Naive thymus-derived CD4-positive, alpha-beta T cell (primary cell): ENCODE data around the gene KCNE4. TPM values are rescaled to one million over a fixed set of nuclear protein-coding genes. Genes with fewer than 3 reads are reported as not detected.

Experiments
- ATAC-seq: fragments of 150-1000 bp; cut with Tn5 transposase; 2 replicates; pipeline ENCODE4 v1.10.0; 2021; ENCODE audit warnings: mild to moderate bottlenecking, moderate library complexity
- CTCF ChIA-PET: fragments of 350-600 bp; sonication (Branson Sonifier 250); formaldehyde crosslinking; loops from one replicate; lab custom pipeline; 2021; ENCODE audit warnings: antibody characterized with exemption; lab: Charles Lee
- POLR2A ChIA-PET: fragments of 350-600 bp; sonication (Branson Sonifier 250); formaldehyde crosslinking; loops from one replicate; lab custom pipeline; 2021; ENCODE audit warnings: antibody characterized with exemption, inconsistent platforms; lab: Charles Lee
- DNase-seq, 9 donors: peaks; one replicate each; pipeline versions ENCODE4 v3.0.0 to v3.0.0-alpha.2; 2020 to 2022; ENCODE audit warnings: mixed read lengths in 1 of 9
- H3K27ac ChIP-seq: one replicate; pipeline ENCODE4 v1.7.0; 2013; ENCODE audit warnings: mild to moderate bottlenecking, low read depth, low read length, moderate library complexity
- H3K27me3 ChIP-seq, 2 donors: one replicate each; pipeline ENCODE4 v1.7.0; 2013; ENCODE audit warnings: low read length in 2 of 2, mild to moderate bottlenecking in 2 of 2, moderate library complexity in 2 of 2; ENCODE audit not compliant: control insufficient read depth in 2 of 2, insufficient read depth in 2 of 2
- H3K36me3 ChIP-seq, 3 experiments: 1 replicate in 2 of 3; 2 replicates in 1 of 3; pipeline ENCODE4 v1.7.0; 2013; ENCODE audit warnings: low read length in 3 of 3, mild to moderate bottlenecking in 3 of 3, moderate library complexity in 1 of 3; ENCODE audit not compliant: insufficient read depth in 3 of 3, control insufficient read depth in 2 of 3
- H3K4me1 ChIP-seq, 2 donors: one replicate each; pipeline ENCODE4 v1.7.0; 2013; ENCODE audit warnings: low read length in 2 of 2, mild to moderate bottlenecking in 2 of 2, moderate library complexity in 1 of 2; ENCODE audit not compliant: control insufficient read depth in 2 of 2, insufficient read depth in 2 of 2
- H3K4me3 ChIP-seq: 2 replicates; pipeline ENCODE4 v1.7.0; 2013; ENCODE audit warnings: mild to moderate bottlenecking, low read length
- H3K9me3 ChIP-seq, 3 experiments: 1 replicate in 2 of 3; 2 replicates in 1 of 3; pipeline ENCODE4 v1.7.0; 2013; ENCODE audit warnings: low read length in 3 of 3; ENCODE audit not compliant: control insufficient read depth in 2 of 3
- H3K27ac Mint-ChIP-seq, 9 donors: one replicate each; pipeline ENCODE4 v1.8.0; 2020 to 2022; ENCODE audit warnings: mixed read lengths in 9 of 9, mild to moderate bottlenecking in 8 of 9, moderate library complexity in 5 of 9, inconsistent platforms in 2 of 9
- H3K27me3 Mint-ChIP-seq, 5 donors: one replicate each; pipeline ENCODE4 v1.8.0; 2021 to 2022; ENCODE audit warnings: mixed read lengths in 5 of 5, mild to moderate bottlenecking in 1 of 5
- H3K36me3 Mint-ChIP-seq, 5 donors: one replicate each; pipeline ENCODE4 v1.8.0; 2020 to 2022; ENCODE audit warnings: mixed read lengths in 5 of 5, mild to moderate bottlenecking in 3 of 5, inconsistent platforms in 1 of 5
- H3K4me1 Mint-ChIP-seq, 7 donors: one replicate each; pipeline ENCODE4 v1.8.0; 2020 to 2022; ENCODE audit warnings: mixed read lengths in 7 of 7, mild to moderate bottlenecking in 3 of 7, inconsistent platforms in 1 of 7
- H3K4me3 Mint-ChIP-seq, 10 donors: one replicate each; pipeline ENCODE4 v1.8.0; 2020 to 2022; ENCODE audit warnings: mild to moderate bottlenecking in 10 of 10, mixed read lengths in 10 of 10, moderate library complexity in 6 of 10, inconsistent platforms in 2 of 10
- H3K9me3 Mint-ChIP-seq, 11 donors: one replicate each; pipeline ENCODE4 v1.8.0; 2020 to 2022; ENCODE audit warnings: mixed read lengths in 11 of 11, mild to moderate bottlenecking in 4 of 11, inconsistent platforms in 1 of 11, moderate library complexity in 1 of 11
- intact Hi-C, 2 donors: fragments of 100-400 bp; cut with micrococcal nuclease; formaldehyde crosslinking; loops; one replicate each; pipeline ENCODE4 v1.15.1; 2023
- polyA plus RNA-seq, 2 donors: library from polyadenylated mRNA; unstranded; fragments of 300-500 nt; fragmentation: Illumina TruSeq; gene quantifications; one replicate each; pipeline ENCODE4 v1.2.3, GENCODE V29; 2021
- total RNA-seq, 6 experiments: library from RNA in 5 of 6; stranded (reverse) in 5 of 6; gene quantifications; 1 replicate in 5 of 6; 2 replicates in 1 of 6; pipeline ENCODE4 v1.2.3 and lab custom pipeline; 2021 to 2026

The KCNE4 gene
- total and polyA plus RNA-seq, 7 experiments from 2014 or later: not detected

DNA sequence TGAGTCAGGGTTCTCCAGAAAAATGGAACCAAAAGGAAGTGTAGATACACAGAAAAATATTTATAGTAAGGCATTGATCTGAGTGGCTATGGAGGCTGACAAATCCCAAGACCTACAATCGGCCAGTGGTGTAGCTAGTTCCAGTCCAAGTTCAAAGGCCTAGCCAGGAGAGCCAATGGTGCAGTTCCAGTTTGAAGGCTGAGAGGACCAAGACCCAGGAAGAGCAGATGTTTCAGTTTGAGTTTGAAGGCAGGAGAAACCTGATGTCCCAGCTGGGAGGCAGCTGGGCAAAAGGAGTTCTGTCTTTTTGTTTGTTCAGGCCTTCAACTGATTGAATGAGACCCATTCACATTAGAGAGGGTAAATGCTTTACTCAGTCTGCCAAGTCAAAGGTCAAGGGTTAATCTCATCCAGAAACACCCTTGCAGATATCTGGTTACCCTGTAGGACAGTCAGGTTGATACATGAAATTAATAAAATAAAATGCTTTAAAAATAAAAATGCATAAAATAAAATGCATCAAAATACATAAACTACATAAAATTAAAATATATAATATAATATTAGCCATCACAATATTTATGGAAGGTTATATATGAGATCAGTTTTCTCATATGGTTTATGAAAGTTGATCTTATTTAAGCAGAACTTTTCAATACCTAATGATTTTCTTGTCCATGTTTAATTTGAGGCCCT, 38.7 kb downstream of the KCNE4 start:
- intact Hi-C loops: no loop called here
- H3K27ac Mint-ChIP-seq: no peak overlapping the region
- peaks cover 0 to 3% (median 0%) of the 10 kb centered on the region in 11 donors for H3K9me3 Mint-ChIP-seq

GRCh38 chr2:223092667-223093066, 40.7 kb downstream of the KCNE4 start:
- no peaks in the 10 kb centered on the region for H3K4me1 Mint-ChIP-seq
- no peak for ATAC-seq
- H3K36me3 Mint-ChIP-seq: no peaks in the 10 kb centered on the region
- no peak overlapping the region for H3K27ac Mint-ChIP-seq
- H3K4me1 ChIP-seq: no peaks in the 10 kb centered on the region
- H3K4me3 ChIP-seq: no peak overlapping the region
- no peaks in the 10 kb centered on the region for H3K9me3 ChIP-seq
- H3K4me3 Mint-ChIP-seq: no peak overlapping the region
- H3K27me3 Mint-ChIP-seq: peaks cover 0 to 10% (median 0%) of the 10 kb centered on the region in 5 donors
- H3K27me3 ChIP-seq: no peaks in the 10 kb centered on the region
- H3K27ac ChIP-seq: no peak overlapping the region
- no peak for DNase-seq
- intact Hi-C loops: no loop called here
- H3K9me3 Mint-ChIP-seq: peaks cover 0 to 3% (median 0%) of the 10 kb centered on the region in 11 donors
- POLR2A ChIA-PET: no interaction called here
- CTCF ChIA-PET: no interaction called here
- H3K36me3 ChIP-seq: no peaks in the 10 kb centered on the region

More for the DNA sequence above, 38.7 kb downstream of the KCNE4 start:
- ATAC-seq: no peak
- DNase-seq: no peak
- POLR2A ChIA-PET: no interaction called here
- Mint-ChIP-seq H3K4me3 (no peak overlapping the region), H3K36me3 (no peaks in the 10 kb centered on the region), H3K4me1 (no peaks in the 10 kb centered on the region), H3K27me3 (peaks cover 0 to 15% (median 7%) of the 10 kb centered on the region in 5 donors)
- no peak overlapping the region for H3K4me3 ChIP-seq
- H3K4me1 ChIP-seq: no peaks in the 10 kb centered on the region
- H3K27ac ChIP-seq: no peak overlapping the region
- H3K9me3 ChIP-seq: no peaks in the 10 kb centered on the region
- CTCF ChIA-PET: no interaction called here
- no peaks in the 10 kb centered on the region for H3K36me3 ChIP-seq
- no peaks in the 10 kb centered on the region for H3K27me3 ChIP-seq

DNA sequence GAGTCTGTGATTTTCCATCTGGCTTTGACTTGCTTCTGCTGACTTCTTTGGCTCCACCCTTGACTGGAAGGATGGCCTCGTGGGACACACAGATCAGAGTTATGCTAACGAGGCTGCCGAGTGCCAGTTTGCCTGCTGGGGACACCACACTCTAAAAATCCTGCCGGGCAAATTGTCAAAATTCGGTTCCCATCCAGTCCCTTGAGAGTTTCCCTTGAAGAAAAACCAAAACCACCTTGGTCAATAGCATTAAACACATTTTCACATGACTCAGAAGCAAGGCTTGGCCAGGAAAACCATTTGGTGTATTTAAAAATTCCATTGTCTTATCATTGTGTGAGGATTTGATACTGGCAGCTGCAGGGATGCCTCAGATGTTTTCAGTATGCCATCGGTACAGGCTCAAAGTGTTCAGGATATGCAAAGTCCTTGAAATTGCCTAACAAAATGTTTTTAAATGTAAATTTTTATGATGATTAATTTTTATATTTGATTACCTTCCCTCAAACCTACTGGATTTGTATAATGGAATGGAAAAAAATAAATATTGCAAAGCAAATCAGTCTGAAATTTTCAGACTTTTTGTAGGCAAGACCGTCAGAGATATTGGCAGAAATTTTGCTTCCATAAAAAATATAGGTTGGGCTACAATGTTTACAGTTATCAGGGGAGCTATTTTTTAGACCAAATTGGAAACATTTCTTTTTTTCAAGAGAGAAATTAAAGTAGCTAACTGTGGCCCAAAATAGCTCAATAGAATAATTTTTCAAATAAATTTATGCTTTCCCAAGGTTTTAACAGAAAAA, 41.6 kb downstream of the KCNE4 start:
- Mint-ChIP-seq H3K9me3 (peaks cover 0 to 3% (median 0%) of the 10 kb centered on the region in 11 donors), H3K27ac (no peak overlapping the region), H3K4me1 (no peaks in the 10 kb centered on the region), H3K36me3 (no peaks in the 10 kb centered on the region), H3K4me3 (no peak overlapping the region), H3K27me3 (peaks cover 0 to 10% (median 0%) of the 10 kb centered on the region in 5 donors)
- H3K4me1 ChIP-seq: no peaks in the 10 kb centered on the region
- H3K36me3 ChIP-seq: no peaks in the 10 kb centered on the region
- POLR2A ChIA-PET: no interaction called here
- ATAC-seq (no peak), DNase-seq (no peak)
- no peak overlapping the region for H3K27ac ChIP-seq
- CTCF ChIA-PET: no interaction called here
- no peak overlapping the region for H3K4me3 ChIP-seq
- H3K27me3 ChIP-seq: no peaks in the 10 kb centered on the region
- intact Hi-C loops: no loop called here
- no peaks in the 10 kb centered on the region for H3K9me3 ChIP-seq

GRCh38 chr2:223095207-223095606, 43.2 kb downstream of the KCNE4 start:
- Histone ChIP-seq H3K4me1 (no peaks in the 10 kb centered on the region), H3K36me3 (no peaks in the 10 kb centered on the region), H3K27me3 (no peaks in the 10 kb centered on the region), H3K4me3 (no peak overlapping the region), H3K9me3 (no peaks in the 10 kb centered on the region), H3K27ac (no peak overlapping the region)
- no peaks in the 10 kb centered on the region for H3K4me1 Mint-ChIP-seq
- no peak overlapping the region for H3K27ac Mint-ChIP-seq
- no peak overlapping the region for H3K4me3 Mint-ChIP-seq
- H3K36me3 Mint-ChIP-seq: no peaks in the 10 kb centered on the region
- ATAC-seq (no peak), DNase-seq (no peak)
- H3K27me3 Mint-ChIP-seq: peaks cover 0 to 10% (median 0%) of the 10 kb centered on the region in 5 donors
- POLR2A ChIA-PET: no interaction called here
- CTCF ChIA-PET: no interaction called here
- intact Hi-C loops: no loop called here
- H3K9me3 Mint-ChIP-seq: peaks cover 0 to 3% (median 0%) of the 10 kb centered on the region in 11 donors

DNA sequence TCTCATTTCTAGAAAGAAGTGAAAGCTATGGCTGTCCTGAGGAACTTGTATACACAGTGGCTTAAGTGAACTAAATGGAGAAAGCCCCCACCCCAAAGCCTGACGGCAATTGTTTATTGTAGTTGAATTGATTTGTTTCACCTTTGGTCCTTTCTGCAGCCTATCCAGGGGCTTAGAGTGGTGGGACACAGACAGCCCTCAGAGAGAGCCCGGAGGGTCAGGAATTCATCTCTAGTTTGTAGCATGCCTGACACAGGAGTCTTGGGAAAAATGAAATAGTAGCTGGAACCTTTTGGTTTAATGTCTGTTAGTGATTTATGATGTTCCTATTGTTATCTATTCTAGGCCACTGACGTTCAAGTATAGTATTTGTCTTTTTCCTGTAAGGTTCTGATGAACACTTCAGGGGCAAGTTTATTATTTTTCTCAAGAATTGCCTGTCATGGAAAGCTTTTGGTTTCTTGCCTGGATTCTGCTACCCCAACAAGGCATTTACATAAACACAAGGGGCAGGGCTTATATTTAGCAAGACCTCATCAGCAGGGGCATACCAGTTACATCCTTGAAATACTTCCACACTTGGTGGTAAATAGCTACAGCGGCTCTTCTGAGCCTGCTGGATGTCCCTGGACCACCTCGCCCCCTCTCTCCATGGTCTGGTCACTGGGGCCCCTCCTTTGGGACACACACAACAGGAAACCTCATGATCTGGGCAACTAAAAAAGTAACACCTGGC, 44.4 kb downstream of the KCNE4 start:
- no peak overlapping the region for H3K27ac Mint-ChIP-seq
- H3K4me3 ChIP-seq: no peak overlapping the region
- H3K36me3 ChIP-seq: no peaks in the 10 kb centered on the region
- H3K4me1 ChIP-seq: no peaks in the 10 kb centered on the region
- H3K9me3 ChIP-seq: no peaks in the 10 kb centered on the region
- no peak for ATAC-seq
- H3K27me3 Mint-ChIP-seq: peaks cover 0 to 10% (median 0%) of the 10 kb centered on the region in 5 donors
- POLR2A ChIA-PET: no interaction called here
- intact Hi-C loops: no loop called here
- no peaks in the 10 kb centered on the region for H3K4me1 Mint-ChIP-seq
- H3K36me3 Mint-ChIP-seq: no peaks in the 10 kb centered on the region
- no peak overlapping the region for H3K4me3 Mint-ChIP-seq
- DNase-seq: no peak
- peaks cover 0 to 3% (median 0%) of the 10 kb centered on the region in 11 donors for H3K9me3 Mint-ChIP-seq
- CTCF ChIA-PET: no interaction called here
- no peak overlapping the region for H3K27ac ChIP-seq
- H3K27me3 ChIP-seq: no peaks in the 10 kb centered on the region

GRCh38 chr2:223097888-223098383, 45.9 kb downstream of the KCNE4 start:
- POLR2A ChIA-PET: no interaction called here
- Histone ChIP-seq H3K36me3 (no peaks in the 10 kb centered on the region), H3K4me3 (no peak overlapping the region), H3K27me3 (no peaks in the 10 kb centered on the region), H3K9me3 (no peaks in the 10 kb centered on the region), H3K27ac (no peak overlapping the region), H3K4me1 (no peaks in the 10 kb centered on the region)
- intact Hi-C loops: no loop called here
- Mint-ChIP-seq H3K36me3 (no peaks in the 10 kb centered on the region), H3K9me3 (peaks cover 0 to 2% (median 0%) of the 10 kb centered on the region in 11 donors), H3K27ac (no peak overlapping the region), H3K4me1 (no peaks in the 10 kb centered on the region), H3K27me3 (no peaks in the 10 kb centered on the region), H3K4me3 (no peak overlapping the region)
- CTCF ChIA-PET: no interaction called here
- no peak for ATAC-seq
- no peak for DNase-seq
